C4-2B (cell line): ENCODE data around the gene ARAP1.

Experiments
- CTCF ChIP-seq: fragments of 450-650 bp; conservative IDR thresholded peaks from 2 replicates; pipeline ENCODE4 v1.5.1; 2017; ENCODE audit warnings: mild to moderate bottlenecking
- ZFX ChIP-seq: fragments of 450-650 bp; IDR thresholded peaks from 2 replicates; pipeline ENCODE4 v1.6.1; 2017

GRCh38 chr11:72693271-72693968, 58.8 kb downstream of the ARAP1 start:
- TF ChIP-seq CTCF (no peak), ZFX (no peak)
